HG03159 (cell line): ENCODE results near the gene TRUB1.

ENCODE experiments used
- ATAC-seq: cut with Tn5 transposase; IDR thresholded peaks from one replicate; pipeline ENCODE4 v1.9.1; 2021; ENCODE audit warnings: mild to moderate bottlenecking, moderate library complexity; ENCODE audit not compliant: unreplicated experiment

TRUB1 gene

DNA sequence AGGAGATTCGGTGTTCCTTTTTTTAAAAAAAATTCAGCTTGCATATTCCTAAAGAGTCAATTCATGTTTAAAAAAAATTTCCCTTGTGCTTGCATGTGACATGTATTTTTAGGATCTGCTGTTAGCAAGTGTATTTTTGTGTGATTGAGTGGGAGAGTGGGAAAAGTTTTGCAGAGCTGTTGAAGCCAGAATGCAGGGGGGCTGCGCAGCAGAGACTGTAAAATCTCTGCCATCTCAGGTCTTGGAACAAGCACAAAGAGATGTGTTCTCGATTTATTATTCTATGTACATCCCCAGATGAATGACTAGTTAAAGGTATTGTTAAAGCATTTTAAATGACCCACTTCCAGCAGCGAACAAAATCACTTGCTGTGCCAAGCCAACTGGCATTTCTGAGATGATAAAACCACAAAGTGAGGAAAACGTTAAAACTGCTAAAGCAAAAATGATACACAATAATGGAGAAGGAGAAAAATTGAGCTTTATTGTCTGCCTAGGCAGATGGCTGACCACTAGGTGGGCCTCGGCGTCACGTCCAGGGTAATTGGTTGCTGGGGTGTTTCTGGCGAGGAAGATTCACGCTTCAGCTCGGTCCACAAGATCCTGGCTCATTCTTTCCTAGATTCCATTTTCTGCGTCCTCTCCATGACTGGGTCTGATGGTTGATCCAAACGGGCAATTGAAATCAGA is 88.2 kb downstream of the TRUB1 start:
- ATAC-seq: no peak

GRCh38 chr10:115026746-115027140 is 88.7 kb downstream of the TRUB1 start:
- ATAC-seq: no peak
